HG03039 (cell line): ENCODE results near the gene WDR48.

Experiments
- ATAC-seq: cut with Tn5 transposase; IDR thresholded peaks from one replicate; pipeline ENCODE4 v1.9.1; 2021; ENCODE audit warnings: mild to moderate bottlenecking, moderate library complexity; ENCODE audit not compliant: unreplicated experiment

Gene WDR48

DNA sequence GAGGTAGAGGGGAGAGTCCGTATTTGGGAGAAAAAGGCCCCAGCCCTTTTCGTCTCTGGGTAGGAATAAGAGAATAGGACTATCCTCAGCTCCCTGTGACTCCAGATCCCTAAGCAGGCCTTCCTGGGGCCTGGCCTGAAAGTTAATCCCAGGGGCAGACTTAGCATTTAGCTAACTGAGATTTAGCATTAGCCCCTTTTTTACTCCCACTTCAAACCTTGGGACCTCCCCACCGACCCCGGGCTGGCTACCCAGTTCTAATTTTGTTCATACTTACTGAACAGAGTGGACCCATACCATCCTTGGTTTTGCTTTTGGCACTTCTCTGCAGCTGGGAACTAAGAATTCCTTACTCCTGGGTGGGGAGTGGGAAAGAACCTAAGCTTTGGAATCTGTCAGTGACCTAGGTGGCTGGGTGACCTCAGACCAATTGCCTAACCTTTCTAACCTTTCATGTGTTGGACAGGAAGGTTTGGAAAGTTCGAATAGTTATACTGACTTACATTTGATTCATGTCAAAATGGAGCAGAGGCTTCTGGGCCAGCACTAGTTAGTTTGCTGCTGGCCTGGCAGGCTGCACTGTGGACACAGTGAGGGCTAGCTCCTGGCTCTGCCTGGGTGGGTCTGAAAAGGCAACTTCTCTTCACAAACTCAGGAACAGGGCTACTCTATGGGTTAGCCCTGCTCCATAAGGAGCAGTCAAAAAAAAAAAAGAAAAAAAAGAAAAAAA is 67.3 kb downstream of the WDR48 start:
- ATAC-seq, result no peak

DNA sequence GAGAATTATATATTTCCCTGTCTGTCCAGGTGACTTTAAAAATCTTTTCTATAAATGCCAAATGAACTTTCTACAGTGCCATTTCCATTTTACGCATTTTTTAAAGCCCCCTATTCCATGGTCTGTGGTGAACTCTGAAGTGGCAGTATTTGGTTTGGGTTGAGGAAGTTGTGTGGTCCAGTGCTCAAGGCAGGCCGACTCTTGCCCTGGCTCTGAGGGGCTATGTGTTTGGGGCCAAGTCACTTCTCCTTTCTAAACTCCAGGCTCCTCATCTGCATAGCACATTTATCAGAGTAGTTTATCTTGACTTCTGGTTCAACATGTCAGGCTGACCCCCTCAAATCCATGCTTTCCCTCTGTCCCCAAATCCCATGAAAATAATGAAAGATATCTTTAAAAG is 69.8 kb downstream of the WDR48 start:
- ATAC-seq, result no peak

DNA sequence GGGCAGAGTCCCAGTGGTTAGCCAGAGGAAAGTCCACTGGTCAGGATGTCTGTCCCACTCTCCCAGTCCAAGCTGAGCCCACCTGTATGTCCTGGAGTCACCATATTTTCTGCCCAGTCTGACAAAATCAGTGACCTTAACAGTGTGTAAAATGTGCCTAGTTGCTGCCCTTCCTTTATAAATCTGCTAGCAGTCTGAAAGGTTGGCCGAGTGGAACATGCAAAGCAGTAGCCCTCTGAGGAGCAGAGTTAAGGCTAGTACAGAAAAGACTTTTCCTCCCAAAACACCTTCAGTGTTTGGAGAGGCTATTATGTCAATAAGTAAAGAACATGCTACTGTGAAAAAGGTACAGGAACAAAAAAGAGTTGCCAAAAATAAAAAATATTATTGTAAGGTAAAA is 71.0 kb downstream of the WDR48 start:
- ATAC-seq, result no peak

DNA sequence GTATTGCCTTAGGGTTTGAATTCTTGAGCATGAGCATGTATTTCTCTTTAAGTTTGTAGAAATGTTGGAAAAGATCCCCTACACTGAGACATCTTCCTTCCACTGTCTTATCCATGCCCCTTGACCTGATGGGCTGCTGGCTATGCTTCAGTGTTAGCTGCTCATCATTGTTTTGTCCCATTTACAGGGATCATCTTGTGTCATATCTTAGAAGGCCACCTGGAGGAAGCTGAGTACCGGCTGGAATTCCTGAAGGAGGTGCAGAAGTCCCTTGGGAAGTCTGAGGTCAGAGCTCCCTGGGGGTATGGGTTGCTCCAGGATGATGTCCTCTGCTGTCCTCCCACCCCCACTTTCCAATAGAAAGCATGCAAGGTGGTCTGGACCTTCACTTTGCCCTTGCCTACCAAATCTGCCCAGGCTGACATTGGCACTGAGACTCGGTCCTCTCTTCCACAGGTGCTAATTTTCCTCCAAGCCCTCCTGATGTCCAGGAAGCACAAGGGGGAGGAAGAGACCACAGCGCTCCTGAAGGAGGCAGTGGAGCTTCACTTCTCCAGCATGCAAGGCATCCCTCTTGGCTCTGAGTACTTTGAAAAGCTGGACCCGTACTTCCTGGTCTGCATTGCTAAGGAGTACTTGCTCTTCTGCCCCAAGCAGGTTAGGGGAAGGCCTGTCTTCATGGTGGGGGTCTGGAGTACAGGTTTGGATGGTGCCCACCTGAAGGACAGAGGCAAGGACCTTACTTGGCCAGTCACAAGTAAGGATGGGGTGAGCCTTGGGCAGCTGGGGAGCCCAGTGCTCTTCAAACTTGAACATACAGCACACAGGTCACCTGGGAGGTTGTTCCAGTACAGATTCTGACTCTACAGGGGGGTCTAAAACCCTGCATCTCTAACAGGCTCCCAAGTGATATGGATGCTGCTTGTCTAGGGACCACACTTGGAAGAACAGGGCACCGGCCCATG is 73.3 kb downstream of the WDR48 start:
- no peak for ATAC-seq

DNA sequence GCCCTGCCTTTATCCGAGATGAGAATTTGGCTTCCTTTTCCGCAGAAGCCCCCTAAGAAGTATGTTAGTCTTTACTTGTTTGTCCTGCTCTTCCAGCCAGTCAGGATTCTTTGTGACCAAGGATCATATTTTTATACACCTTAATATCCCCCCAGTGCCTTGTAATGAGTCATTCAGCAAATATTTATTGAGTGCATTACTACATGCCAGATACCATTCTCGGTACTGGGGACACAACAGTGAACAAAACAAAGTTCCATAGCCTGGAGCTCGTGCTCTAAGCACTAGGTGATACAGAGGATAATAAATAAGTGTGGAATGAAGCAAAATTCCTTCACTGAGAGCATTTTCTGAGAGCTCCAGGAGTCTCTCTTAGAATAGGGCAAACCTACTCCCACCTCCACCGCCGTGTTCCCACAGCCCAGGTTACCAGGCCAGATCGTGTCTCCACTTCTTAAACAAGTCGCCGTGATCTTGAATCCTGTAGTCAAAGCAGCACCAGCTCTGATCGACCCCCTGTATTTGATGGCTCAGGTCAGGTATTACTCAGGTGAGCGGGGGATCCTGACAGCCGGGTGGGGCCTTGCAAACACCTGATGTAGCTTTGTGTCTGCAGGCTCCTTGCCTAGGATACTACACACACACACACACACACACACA is 74.2 kb downstream of the WDR48 start:
- no peak for ATAC-seq

DNA sequence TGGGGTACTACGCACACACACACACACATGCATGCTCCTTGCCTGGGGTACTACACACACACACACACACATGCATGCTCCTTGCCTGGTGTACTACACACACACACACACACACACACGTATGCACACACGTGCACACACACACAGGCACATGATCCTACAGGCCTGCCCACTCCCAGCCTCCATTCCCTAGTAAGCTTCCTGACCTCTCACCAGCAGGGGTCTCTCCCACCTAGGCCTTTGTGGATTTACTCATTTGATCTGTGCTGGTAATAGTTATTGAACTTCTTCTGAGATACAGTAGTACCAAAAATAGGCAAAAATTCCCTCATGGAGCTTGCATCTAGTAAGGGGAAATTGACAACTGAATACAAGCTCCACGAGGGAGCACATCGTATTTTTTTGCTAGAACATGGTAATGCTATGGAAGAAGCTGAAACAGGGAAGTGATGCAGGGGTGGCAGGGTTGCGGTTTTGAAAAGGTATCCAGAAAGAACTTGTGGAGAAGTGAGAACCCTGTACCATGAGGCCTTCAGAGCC is 74.8 kb downstream of the WDR48 start:
- no peak for ATAC-seq

DNA sequence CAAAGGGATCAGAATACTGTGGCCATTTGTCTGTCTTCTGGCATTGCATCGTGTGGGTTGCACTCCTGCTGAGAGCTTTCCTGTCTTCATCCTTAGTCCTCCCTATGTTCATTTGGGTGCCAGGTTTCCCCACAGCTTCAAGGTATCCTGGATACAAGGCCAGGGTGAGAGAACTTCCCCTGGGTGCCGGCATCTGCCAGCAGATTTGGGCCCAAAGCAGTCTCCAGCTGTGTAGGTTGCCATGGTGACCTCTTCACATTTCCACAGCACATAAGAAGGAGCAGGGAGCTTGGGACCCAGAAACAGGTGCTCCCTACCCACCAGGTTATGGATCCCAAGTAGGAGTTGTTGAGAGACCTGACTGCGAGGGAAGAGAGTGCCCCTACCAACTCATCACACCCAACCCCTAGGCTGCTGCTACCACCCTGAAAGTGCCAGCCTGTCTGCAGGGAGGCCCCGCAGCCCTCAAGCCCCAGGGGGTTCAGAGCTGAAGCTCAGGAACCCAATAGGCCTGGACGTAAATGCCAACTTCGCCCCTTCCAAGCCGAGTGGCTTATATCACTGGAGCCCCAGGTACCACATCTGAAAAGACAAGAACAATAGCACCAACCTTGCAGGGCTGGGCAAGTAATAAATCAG is 75.6 kb downstream of the WDR48 start:
- ATAC-seq, result no peak

DNA sequence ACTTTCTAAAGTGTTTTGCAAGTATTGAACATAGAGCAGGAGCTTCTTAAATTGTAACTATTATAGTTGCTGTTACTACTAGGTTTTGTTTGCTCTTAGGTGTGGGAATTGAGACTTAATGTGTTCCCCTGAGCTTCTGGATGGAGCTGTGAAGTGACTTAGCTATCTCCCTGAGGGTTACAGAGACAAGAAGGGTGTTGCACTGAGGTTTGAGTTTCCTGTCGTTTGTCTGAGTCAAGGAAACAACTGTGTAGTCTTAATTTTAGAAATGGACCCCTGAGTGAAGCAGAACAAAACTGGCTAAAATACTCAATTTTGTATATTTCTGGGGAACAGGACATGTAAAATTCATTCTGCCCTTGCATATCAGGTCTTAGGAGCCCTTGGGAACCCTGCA is 76.1 kb downstream of the WDR48 start:
- ATAC-seq, result no peak

DNA sequence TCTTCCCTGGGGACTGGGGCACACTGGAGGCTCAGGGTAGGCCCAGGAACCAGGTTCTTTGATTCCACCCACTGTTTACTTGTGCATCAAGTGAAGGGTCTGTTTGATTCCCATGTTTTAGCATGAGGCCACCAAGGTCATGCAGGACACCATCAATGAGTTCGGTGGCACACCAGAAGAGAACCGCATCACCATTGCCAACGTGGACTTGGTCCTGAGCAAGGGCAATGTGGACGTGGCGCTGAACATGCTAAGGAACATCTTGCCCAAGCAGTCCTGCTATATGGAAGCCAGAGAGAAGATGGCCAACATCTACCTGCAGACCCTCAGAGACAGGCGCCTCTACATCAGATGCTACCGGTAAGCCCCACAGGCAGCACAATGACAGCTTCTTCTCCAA is 77.1 kb downstream of the WDR48 start:
- no peak for ATAC-seq

DNA sequence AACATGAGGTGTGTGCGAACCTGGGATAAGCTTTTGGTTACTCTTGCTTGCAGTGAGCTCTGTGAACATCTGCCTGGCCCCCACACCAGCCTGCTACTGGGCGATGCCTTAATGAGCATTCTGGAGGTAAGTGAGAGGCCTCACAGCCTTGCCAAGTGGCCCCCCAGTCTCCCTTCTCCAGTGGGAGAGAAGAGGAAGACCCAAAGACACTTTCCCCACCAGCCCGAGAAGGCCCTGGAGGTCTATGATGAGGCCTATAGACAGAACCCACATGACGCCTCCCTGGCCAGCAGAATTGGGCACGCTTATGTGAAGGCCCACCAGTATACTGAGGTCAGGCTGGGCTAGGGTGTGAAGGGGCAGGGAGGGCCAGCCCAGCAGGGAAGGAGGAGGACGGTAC is 78.2 kb downstream of the WDR48 start:
- no peak for ATAC-seq

DNA sequence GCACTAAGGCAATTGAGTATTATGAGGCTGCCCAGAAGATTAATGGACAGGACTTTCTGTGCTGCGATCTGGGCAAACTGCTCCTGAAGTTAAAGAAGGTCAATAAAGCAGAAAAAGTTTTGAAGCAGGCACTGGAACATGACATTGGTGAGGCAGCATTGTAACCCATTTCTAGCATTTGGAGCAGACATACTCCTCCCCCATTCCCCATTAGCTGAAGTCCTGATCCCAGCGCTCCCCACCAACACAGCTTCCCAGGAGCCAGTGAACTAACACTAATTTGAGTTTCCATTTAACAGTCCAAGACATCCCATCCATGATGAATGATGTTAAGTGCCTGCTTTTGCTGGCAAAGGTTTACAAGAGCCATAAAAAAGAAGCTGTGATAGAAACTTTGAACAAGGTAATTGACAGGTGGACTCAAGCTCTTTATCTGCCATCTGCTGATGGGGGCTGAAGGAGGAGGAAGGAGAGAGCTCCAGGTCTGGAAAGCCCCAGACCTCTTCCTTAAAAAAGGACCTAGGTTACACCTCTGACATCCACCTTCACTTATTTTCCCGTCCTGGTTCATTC is 79.0 kb downstream of the WDR48 start:
- no peak for ATAC-seq

DNA sequence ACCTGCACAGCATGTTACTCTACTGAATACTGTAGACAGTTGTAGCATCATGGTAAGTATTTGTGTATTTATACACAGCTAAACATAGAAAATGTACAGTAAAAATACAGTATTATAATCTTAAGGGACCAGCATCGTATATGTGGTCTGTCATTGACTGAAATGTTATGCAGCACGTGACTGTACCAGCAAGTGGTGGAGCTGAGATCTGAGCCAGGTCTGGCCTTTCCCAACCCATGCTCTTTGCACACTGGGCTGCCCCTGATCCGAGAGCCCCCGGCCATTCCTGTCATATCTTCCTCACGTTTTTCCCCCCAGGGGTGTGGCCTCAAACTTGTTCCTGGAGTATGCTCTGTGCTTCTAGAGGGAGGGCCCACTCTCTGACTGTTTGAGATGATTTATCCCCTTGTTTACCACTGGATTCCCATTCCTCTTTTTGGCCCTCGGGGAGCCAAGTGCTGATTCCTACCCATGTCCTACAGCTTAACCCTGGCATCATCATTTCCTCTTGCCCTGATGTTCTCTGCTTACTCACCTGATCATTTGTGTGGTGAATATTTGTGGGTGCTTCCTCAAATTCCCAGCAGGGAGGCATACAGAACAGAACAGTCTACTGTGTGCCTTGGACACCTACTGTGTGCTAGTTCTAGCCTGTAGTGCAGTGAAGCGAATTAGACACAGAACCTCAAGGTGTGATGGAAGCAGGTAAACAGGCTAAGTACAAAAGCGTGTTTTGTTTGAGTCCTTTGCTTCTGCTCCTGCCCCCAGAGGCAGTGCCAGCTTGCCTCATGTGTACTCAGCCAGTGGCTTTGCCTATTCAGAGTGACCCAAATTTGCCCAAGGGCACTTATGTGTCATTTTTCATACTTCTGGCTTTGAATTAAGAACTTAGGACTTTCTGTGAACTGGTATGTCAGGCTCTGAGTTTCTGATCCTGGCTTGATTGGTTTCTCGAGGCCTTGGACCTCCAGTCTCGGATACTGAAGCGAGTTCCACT is 80.6 kb downstream of the WDR48 start:
- no peak for ATAC-seq

DNA sequence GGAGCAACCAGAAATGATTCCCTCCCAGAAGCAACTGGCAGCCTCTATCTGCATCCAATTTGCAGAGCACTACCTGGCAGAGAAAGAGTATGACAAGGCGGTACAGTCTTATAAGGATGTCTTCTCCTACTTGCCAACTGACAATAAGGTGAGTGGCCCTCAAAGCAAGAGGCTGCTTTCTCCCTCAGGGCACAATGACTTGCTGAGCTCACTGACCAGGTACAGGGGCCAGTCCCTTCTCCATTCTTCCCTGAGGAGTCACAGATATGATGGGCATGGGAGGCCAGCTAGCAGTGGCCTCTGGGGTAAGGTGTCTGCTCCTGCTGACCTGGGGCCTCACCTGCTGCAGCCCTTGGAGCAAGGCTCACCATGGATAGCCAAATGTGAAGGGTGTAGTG is 81.3 kb downstream of the WDR48 start:
- no peak for ATAC-seq

DNA sequence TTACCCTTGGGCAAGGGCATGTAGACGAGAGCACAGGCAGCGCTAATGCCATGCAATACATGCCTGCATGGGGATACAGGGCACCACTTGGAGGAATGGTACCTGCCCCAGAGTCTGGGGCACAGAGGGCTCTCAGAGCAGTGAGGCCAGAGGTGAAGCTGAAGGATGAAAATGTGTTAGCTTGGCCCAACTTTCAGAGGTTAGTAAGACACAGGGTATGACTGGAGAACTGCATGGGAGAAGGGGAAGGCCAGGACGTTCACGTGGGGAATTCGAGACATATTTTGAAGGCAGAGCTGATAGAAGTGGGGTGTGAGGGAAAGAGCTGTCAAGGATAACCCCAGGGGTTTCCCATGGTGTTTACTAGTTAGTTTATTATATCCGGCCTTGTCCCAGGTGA is 82.0 kb downstream of the WDR48 start:
- ATAC-seq, result no peak

DNA sequence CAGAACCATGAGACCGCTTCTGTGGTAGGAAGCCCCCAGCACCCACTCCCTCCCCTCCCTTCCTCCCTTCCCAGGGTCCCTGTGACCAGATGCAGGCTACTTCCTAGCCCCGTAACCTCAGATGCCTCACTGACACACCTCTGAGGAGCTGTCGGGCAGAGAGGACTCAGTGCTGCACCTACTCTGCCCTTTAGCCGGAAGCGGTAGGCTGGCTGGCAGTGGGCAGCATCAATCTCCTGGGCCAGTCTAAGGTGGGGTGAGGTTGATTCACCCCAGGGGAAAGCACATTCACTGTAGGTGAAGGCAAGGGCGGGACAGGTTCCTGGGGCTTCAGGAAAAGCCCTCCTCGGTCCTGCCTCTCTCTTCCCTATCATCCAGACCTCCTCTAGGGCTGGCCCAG is 82.5 kb downstream of the WDR48 start:
- no peak for ATAC-seq

DNA sequence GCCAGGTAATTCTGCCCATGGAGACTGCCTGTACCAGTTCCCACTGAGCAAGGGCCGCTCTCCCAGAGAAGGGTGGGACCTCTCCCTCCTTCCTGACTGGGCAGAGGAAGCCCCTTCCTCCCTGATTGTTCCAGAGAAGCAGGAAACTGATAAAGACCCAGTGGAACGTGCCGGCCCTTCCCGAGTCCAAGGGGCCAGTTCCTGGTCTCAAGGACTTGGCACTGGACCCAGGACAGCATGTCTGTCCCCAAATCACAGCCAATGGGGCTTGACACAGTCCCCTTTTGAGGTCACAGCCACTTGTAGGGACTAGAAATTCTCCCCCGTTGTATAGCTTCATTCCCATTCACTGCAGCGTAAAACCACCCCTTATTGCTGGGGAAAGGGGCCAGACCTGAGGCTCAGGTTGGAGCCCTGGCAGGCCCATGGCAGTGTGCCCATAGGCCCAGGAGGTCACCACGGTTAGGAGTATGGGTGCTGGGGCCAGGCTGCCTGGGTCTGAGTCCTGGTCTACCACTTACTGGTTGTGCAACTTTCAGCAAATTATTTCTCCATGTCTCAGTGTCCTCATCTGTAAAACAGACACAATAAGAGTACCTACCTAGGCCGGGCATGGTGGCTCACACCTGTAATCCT is 83.5 kb downstream of the WDR48 start:
- ATAC-seq, result no peak

DNA sequence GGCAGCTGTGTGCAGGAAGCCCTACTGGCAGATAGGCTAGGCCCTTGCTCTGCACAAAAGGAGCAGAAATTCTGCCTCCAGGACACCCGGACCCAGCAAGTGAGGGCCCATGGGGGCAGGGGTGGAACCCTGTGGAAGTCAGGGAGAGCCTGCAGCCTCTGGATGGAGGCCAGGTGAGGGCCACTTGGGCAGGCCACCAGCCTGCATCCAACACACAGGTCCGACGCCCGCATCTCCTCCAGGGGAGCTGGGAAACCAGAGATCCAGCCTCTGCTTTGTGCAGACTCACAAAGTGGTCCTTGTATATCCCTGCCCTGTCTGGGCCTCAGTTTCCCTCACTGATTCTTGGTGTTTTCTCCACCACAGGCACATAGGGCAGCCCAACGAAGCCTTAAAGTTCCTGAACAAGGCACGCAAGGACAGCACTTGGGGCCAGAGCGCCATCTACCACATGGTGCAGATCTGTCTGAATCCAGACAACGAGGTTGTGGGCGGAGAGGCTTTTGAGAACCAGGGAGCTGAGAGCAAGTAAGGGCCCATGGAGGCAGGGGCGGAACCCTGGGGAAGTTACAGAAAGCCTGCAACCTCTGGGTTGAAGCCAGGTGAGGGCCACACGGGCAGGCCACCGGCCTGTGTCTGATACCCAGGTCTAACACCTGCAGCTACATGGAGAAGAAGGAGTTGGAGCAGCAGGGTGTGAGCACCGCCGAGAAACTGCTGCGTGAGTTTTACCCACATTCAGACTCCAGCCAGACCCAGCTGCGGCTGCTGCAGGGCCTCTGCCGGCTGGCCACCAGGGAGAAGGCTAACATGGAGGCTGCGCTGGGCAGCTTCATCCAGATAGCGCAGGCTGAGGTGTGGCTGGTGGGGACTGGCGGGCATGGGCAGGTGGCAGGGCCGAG is 85.0 kb downstream of the WDR48 start:
- ATAC-seq, result no peak

DNA sequence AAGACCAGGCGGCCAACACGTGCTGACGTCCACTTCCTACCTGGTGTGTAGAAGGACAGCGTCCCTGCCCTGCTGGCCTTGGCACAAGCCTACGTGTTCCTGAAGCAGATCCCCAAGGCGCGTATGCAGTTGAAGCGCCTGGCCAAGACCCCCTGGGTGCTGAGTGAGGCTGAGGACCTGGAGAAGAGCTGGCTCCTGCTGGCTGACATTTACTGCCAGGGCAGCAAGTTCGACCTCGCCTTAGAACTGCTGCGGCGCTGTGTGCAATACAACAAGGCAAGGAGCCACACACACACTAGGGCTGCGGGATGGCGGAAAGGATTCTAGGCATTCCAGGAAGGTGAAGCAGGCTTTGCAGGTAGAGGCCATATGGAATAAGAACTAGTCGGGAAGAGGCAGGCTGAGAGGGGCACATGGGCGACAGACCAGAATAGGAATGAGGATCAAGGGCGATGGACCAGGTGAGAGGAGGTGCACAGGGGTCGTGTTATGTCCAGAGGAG is 85.7 kb downstream of the WDR48 start:
- no peak for ATAC-seq
